Cardiac muscle cell (in vitro differentiated cells and primary cell): ENCODE results near the gene D2HGDH. TPM values are rescaled to one million over a fixed set of nuclear protein-coding genes. Genes with fewer than 3 reads are reported as not detected.

Experiments
- DNase-seq, 2 donors: peaks; one replicate each; pipeline versions ENCODE4 v3.0.0 to v3.0.0-alpha.2; 2010 to 2017; ENCODE audit warnings: low read depth in 1 of 2, low spot score in 1 of 2
- H3K27ac ChIP-seq: fragments of 200-600 bp; sonication (generic); 2 replicates; pipeline ENCODE4 v1.5.1; 2016
- H3K27me3 ChIP-seq: fragments of 200-600 bp; sonication (generic); 2 replicates; pipeline ENCODE4 v1.6.0; 2016; ENCODE audit warnings: control low read depth
- H3K36me3 ChIP-seq: fragments of 200-600 bp; sonication (generic); 2 replicates; pipeline ENCODE4 v1.5.1; 2016; ENCODE audit warnings: control low read depth
- H3K4me1 ChIP-seq: fragments of 200-600 bp; sonication (generic); 2 replicates; pipeline ENCODE4 v1.8.1; 2017; ENCODE audit warnings: low read depth, mild to moderate bottlenecking, mixed run types
- H3K4me3 ChIP-seq: fragments of 200-600 bp; sonication (generic); 2 replicates; pipeline ENCODE4 v1.5.1; 2016; ENCODE audit warnings: mild to moderate bottlenecking
- H3K9me3 ChIP-seq: fragments of 200-600 bp; sonication (generic); 2 replicates; pipeline ENCODE4 v1.5.1; 2017; ENCODE audit warnings: low read depth, mild to moderate bottlenecking, control low read depth
- polyA plus RNA-seq: library from polyadenylated mRNA; unstranded; fragments of >200 nt; fragmentation: Nextera tagmentation; extraction: Ambion mirVana; gene quantifications from 2 replicates; pipeline ENCODE4 v1.2.1, GENCODE V29; 2016
- total RNA-seq: library from RNA; depleted of rRNA; stranded (reverse); fragments of >200 nt; gene quantifications from 2 replicates; pipeline ENCODE4 v1.2.3, GENCODE V29; 2016
- TF ChIP-seq, protein P1 (sequence below): IDR thresholded peaks from 2 replicates; pipeline ENCODE4 v1.5.1; 2012; ENCODE audit warnings: low read depth, mild to moderate bottlenecking, low read length

The D2HGDH gene
- total and polyA plus RNA-seq, 2 experiments from 2014 or later: 24.6 to 26.8 TPM

DNA sequence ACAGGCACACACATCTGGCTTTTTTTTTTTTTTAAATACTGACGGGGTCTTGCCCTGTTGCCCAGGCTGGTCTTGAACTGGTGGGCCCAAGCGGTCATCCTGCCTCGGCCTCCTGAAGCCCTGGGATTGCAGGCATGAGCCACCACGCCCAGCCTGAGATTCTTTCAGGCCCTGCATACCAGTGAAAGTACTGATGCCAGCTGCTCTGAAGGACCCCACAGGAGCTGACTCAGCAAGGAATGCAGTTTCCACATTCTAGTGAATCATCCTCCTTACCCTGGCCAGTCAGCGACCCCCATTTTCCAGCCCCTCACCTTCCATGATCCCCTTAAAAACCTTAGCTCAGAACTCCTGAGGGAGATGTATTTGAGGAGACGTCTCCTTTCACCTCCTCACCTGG is 42.0 kb upstream of the D2HGDH start:
- Histone ChIP-seq H3K4me1 (peaks cover 3% of the 10 kb centered on the region), H3K27me3 (no peaks in the 10 kb centered on the region), H3K9me3 (no peaks in the 10 kb centered on the region), H3K4me3 (no peak overlapping the region), H3K27ac (no peak overlapping the region), H3K36me3 (no peaks in the 10 kb centered on the region)
- TF ChIP-seq, protein P1, sequence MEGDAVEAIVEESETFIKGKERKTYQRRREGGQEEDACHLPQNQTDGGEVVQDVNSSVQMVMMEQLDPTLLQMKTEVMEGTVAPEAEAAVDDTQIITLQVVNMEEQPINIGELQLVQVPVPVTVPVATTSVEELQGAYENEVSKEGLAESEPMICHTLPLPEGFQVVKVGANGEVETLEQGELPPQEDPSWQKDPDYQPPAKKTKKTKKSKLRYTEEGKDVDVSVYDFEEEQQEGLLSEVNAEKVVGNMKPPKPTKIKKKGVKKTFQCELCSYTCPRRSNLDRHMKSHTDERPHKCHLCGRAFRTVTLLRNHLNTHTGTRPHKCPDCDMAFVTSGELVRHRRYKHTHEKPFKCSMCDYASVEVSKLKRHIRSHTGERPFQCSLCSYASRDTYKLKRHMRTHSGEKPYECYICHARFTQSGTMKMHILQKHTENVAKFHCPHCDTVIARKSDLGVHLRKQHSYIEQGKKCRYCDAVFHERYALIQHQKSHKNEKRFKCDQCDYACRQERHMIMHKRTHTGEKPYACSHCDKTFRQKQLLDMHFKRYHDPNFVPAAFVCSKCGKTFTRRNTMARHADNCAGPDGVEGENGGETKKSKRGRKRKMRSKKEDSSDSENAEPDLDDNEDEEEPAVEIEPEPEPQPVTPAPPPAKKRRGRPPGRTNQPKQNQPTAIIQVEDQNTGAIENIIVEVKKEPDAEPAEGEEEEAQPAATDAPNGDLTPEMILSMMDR: no peak
- DNase-seq: peak in 1 of 2 donors; percentile 80

DNA sequence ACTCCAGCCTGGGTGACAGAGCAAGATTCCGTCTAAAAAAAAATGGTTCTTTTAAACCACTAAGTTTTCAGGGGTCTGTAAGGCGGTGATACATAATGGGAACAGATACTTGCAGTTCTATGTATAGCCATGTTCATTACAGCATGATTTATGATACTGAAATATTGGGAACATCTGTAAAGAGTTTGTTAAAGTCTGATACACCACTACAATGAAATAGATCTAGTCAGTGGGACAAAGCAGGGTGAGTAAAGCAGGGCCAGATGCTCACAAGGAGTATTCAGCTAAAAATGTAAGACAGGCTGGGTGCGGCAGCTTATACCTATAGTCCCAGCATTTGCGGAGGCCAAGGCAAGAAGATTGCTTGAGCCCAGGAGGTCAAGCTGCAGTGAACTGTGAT is 38.8 kb upstream of the D2HGDH start:
- Histone ChIP-seq H3K27me3 (no peaks in the 10 kb centered on the region), H3K36me3 (no peaks in the 10 kb centered on the region), H3K4me1 (no peaks in the 10 kb centered on the region), H3K4me3 (no peak overlapping the region), H3K9me3 (no peaks in the 10 kb centered on the region), H3K27ac (no peak overlapping the region)
- no peak for DNase-seq
- TF ChIP-seq, protein P1: no peak

DNA sequence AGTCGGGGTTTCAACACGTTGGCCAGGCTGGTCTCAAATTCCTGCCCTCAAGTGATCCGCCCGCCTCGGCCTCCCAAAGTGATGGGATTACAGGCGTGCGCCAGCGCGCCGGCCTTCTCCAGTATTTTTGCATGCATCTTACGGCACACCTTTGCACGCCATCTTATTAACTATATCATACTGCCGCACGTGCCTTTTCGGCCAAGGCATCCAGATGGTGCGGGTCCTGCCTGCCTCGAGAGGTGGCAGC is 33.4 kb upstream of the D2HGDH start:
- Histone ChIP-seq H3K4me1 (no peaks in the 10 kb centered on the region), H3K36me3 (peaks cover 11% of the 10 kb centered on the region), H3K27me3 (no peaks in the 10 kb centered on the region), H3K9me3 (no peaks in the 10 kb centered on the region), H3K4me3 (peak overlapping the region; percentile 58), H3K27ac (peak overlapping the region; percentile 93)
- TF ChIP-seq, protein P1: peak; percentile 37
- no peak for DNase-seq

DNA sequence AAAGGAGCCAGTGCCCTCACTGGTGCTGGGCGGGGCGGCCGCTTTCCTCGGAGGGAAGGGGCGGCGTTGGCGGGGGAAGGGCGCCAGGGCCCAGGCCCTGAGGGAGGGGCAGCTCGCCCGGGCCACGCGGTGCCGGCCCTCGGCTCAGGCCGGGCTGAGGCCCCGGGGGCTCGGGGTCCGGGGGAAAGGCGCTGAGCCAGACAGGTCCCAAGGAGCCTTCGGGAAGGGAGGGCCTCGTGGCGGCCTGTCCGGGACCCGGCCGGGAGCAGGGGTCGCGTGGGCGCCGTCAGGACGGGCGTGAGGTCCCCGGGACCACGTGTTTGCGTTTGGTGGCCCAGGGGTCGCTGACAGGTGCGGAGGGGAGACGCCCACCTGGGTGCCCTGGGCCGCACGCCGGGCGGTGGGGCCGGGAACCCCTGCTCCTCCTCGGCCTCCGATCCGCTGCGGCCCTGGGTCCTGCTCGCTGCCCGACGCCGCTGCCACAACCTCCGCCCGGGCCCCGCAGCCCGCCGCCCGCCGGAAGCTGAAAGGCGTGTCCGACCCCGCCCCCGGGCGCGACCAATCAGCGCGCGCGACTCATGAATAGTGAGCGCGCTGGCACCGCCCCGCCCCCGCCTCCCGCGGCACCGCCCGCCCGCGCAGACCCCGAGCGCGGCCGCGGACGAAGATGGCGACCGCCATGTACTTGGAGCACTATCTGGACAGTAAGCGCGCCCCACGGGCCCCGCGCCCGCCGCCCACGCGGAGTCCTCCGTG is 32.9 kb upstream of the D2HGDH start, which contains the start of gene ING5:
Gene ING5 (plus strand): TSS at position 641 of the 756 bp plus-strand sequence. CDS start 27 bp downstream, at position 668.
- peak within 1 kb of the TSS; percentile 93 for H3K27ac ChIP-seq

DNA sequence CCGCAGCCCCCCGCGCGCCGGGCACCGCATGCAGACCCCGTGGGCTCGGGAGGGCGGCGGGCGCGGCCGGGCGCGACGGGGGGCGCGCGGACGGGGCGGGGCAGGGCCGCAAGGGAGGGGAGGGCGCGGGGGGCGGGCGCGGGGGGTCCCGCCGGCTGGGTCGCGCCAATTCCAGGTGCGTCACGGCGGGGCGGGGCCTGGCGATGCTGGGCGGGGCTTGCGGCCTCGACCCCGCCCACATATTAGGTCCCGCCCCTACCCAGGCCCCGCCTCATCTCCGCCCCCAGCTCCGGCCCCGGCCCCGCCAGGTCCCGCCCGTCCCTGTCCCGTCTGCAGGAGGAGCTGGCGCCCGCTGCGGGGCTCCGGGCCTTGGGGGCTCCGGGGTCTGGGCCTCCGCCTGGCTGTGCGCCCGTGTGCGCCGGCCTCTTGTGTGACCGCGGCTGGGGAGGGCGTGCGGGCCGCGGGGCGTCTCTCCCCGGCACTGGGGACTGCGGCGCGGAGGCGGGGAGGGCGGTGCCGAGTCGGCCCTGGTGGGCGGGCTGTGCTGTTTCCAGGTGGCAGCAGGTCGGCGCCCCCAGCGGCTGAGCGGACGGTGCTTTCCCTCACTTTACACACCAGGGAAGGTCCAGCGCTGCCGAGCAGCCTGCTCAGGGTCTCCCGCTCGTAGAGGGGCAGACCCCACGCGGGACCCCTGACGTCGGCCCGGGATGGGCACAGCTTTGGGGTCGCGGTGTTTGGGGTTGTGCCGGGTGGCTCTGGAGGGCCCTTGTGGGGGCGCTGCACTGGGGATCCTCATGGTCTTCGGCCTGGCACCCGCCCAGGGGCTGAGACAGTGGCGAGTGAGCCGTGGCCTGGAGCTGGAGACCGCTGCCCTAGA is 32.0 kb upstream of the D2HGDH start:
- Histone ChIP-seq H3K27me3 (no peaks in the 10 kb centered on the region), H3K9me3 (no peaks in the 10 kb centered on the region), H3K4me3 (peak overlapping the region; percentile 58), H3K4me1 (no peaks in the 10 kb centered on the region), H3K36me3 (peaks cover 12% of the 10 kb centered on the region), H3K27ac (peak overlapping the region; percentile 93)
- TF ChIP-seq, protein P1: peak; percentile 37
- peak; percentile 89 to 93 for DNase-seq

More for the DNA sequence above, 32.9 kb upstream of the D2HGDH start, which contains the start of gene ING5:
- H3K9me3 ChIP-seq: no peaks in the 10 kb centered on the region
- peak within 1 kb of the TSS; percentile 58 for H3K4me3 ChIP-seq
- TF ChIP-seq, protein P1: no peak
- H3K36me3 ChIP-seq: peaks cover 11% of the 10 kb centered on the region
- H3K4me1 ChIP-seq: no peaks in the 10 kb centered on the region
- peak; percentile 96 to 98 for DNase-seq
- H3K27me3 ChIP-seq: no peaks in the 10 kb centered on the region
